Endothelial cell (in vitro differentiated cells): ENCODE results near the gene ARFGEF3. TPM values are rescaled to one million over a fixed set of nuclear protein-coding genes. Genes with fewer than 3 reads are reported as not detected.

Experiments
- DNase-seq: peaks from one replicate; pipeline ENCODE4 v3.0.0; 2021; ENCODE audit warnings: low spot score
- H3K27ac Mint-ChIP-seq: one replicate; pipeline ENCODE4 v1.8.0; 2021; ENCODE audit warnings: mixed read lengths, inconsistent platforms; ENCODE audit not compliant: unreplicated experiment
- H3K27me3 Mint-ChIP-seq: one replicate; pipeline ENCODE4 v1.8.0; 2021; ENCODE audit warnings: mild to moderate bottlenecking, moderate library complexity, mixed read lengths, inconsistent platforms; ENCODE audit not compliant: unreplicated experiment
- H3K36me3 Mint-ChIP-seq: one replicate; pipeline ENCODE4 v1.8.0; 2021; ENCODE audit warnings: mild to moderate bottlenecking, low read depth, mixed read lengths, inconsistent platforms; ENCODE audit not compliant: unreplicated experiment
- H3K4me1 Mint-ChIP-seq: one replicate; pipeline ENCODE4 v1.8.0; 2021; ENCODE audit warnings: mild to moderate bottlenecking, mixed read lengths, inconsistent platforms; ENCODE audit not compliant: unreplicated experiment
- H3K4me3 Mint-ChIP-seq: one replicate; pipeline ENCODE4 v1.8.0; 2021; ENCODE audit warnings: mild to moderate bottlenecking, mixed read lengths, inconsistent platforms; ENCODE audit not compliant: unreplicated experiment
- H3K9me3 Mint-ChIP-seq: one replicate; pipeline ENCODE4 v1.8.0; 2021; ENCODE audit warnings: mixed read lengths, inconsistent platforms; ENCODE audit not compliant: unreplicated experiment
- CTCF ChIP-seq: fragments of 200-600 bp; sonication (generic); IDR thresholded peaks from one replicate; pipeline ENCODE4 v1.5.0; 2021; ENCODE audit warnings: antibody characterized with exemption; ENCODE audit not compliant: unreplicated experiment
- total RNA-seq: library from RNA; stranded (reverse); fragmentation: NEBNext Ultra II Directional; extraction: Animal tissue kit (Norgen Biotek cat#: 25700); gene quantifications from one replicate; pipeline ENCODE4 v1.2.1, GENCODE V29; 2021; ENCODE audit not compliant: unreplicated experiment

Gene ARFGEF3
- total RNA-seq, 1 donor from 2014 or later: 6.4 TPM

- H3K27ac Mint-ChIP-seq: no peak overlapping the region
- no peak for DNase-seq
Observed at GRCh38 chr6:138372711-138373463, 211.1 kb downstream of the ARFGEF3 start.

GRCh38 chr6:138374230-138374629 lies 212.5 kb downstream of the ARFGEF3 start:
- Mint-ChIP-seq H3K4me1 (no peaks in the 10 kb centered on the region), H3K9me3 (no peaks in the 10 kb centered on the region), H3K27me3 (peaks cover 5% of the 10 kb centered on the region), H3K27ac (no peak overlapping the region), H3K4me3 (no peak overlapping the region), H3K36me3 (no peaks in the 10 kb centered on the region)
- DNase-seq: no peak
- no peak for TF ChIP-seq CTCF

More at GRCh38 chr6:138372711-138373463, 211.1 kb downstream of the ARFGEF3 start:
- peaks cover 5% of the 10 kb centered on the region for H3K27me3 Mint-ChIP-seq
- H3K4me1 Mint-ChIP-seq: no peaks in the 10 kb centered on the region
- no peak overlapping the region for H3K4me3 Mint-ChIP-seq
- H3K36me3 Mint-ChIP-seq: no peaks in the 10 kb centered on the region
- no peaks in the 10 kb centered on the region for H3K9me3 Mint-ChIP-seq
- no peak for TF ChIP-seq CTCF

DNA sequence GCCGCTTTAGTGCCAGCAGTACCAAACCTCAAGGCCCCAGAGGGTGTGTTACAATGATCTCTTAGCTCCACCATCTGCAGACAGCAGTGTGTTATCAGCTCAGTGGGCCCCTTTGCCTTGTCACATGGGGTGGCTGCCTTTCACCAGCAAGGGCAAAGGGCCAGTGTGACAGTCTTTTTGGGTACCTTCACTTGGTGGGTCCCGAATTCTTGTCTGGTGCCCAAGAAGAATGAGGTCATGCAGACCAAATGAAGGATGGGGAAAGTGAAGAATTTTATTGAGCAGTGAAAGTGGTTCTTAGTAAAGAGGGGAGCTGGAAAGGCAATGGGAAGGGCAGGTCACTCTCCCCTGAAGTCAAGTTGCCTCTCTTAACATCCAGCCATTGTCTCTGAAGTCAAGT lies 213.1 kb downstream of the ARFGEF3 start:
- TF ChIP-seq CTCF: no peak
- Mint-ChIP-seq H3K36me3 (no peaks in the 10 kb centered on the region), H3K9me3 (no peaks in the 10 kb centered on the region), H3K4me3 (no peak overlapping the region), H3K27me3 (peaks cover 5% of the 10 kb centered on the region), H3K4me1 (no peaks in the 10 kb centered on the region), H3K27ac (no peak overlapping the region)
- no peak for DNase-seq

- no peak for DNase-seq
- Mint-ChIP-seq H3K4me3 (no peak overlapping the region), H3K27me3 (peaks cover 3% of the 10 kb centered on the region), H3K36me3 (no peaks in the 10 kb centered on the region), H3K4me1 (no peaks in the 10 kb centered on the region), H3K27ac (no peak overlapping the region), H3K9me3 (no peaks in the 10 kb centered on the region)
- TF ChIP-seq CTCF: no peak
Observed at GRCh38 chr6:138377042-138377441, 215.3 kb downstream of the ARFGEF3 start.

DNA sequence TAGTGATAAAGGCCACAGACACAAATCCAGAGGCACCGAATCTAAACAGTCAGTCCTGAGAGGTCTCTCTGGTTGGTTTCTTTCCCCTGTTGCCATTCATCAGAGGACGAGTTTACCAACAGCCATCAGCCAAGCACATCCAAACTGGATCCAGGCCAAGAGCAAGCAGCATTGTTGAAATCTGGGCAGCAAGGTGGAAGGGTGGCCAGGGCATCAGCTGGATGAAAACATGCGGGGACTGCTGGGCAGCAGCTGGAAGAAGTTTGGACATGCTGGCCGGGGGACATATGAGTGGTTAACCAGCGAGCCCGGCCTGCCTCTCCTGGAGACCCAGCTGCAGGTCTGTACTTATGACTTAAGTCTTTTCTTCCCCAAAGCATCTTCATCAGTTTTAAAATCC lies 216.1 kb downstream of the ARFGEF3 start, which contains the start of gene SMIM28:
TSS of gene SMIM28 (plus strand) at position 62 of the 400 bp plus-strand sequence. CDS start at position 230, 168 bp downstream.
- Mint-ChIP-seq H3K27me3 (peaks cover 3% of the 10 kb centered on the region), H3K27ac (no peak within 1 kb of the TSS), H3K36me3 (no peaks in the 10 kb centered on the region), H3K9me3 (no peaks in the 10 kb centered on the region), H3K4me1 (no peaks in the 10 kb centered on the region), H3K4me3 (no peak within 1 kb of the TSS)
- no peak for DNase-seq
- no peak for TF ChIP-seq CTCF
